NCI-H187 (cell line): ENCODE results near the gene PIK3R2.
"Not testable (repeated sequence)": the region's sequence is repeated elsewhere in the genome, so short reads cannot be mapped to it uniquely, and the experiment has no call there.

Source experiments
- DNase-seq, 2 experiments: peaks; one replicate each; lab custom pipeline; 2025; lab: John Stamatoyannopoulos, UW

PIK3R2 gene

GRCh38 chr19:18152817-18153555 is at the start of gene PIK3R2:
PIK3R2 (plus strand) TSS chr19:18153163; CDS start chr19:18155880, 2,717 bp downstream.
- DNase-seq: peak; percentile 85 to 94

GRCh38 chr19:18104793-18105131 is 48.2 kb upstream of the PIK3R2 start:
- no peak for DNase-seq

- not testable (repeated sequence) for DNase-seq
Measured at GRCh38 chr19:18105259-18105658, 47.7 kb upstream of the PIK3R2 start.

- DNase-seq: no peak
Measured at GRCh38 chr19:18107235-18107634, 45.7 kb upstream of the PIK3R2 start.

GRCh38 chr19:18108897-18109296 is 44.1 kb upstream of the PIK3R2 start:
- DNase-seq: no peak

GRCh38 chr19:18109341-18109732 is 43.6 kb upstream of the PIK3R2 start:
- DNase-seq: no peak

- no peak for DNase-seq
Measured at GRCh38 chr19:18109733-18110608, 43.0 kb upstream of the PIK3R2 start.

- DNase-seq: no peak
Measured at GRCh38 chr19:18110609-18111232, 42.2 kb upstream of the PIK3R2 start.

- DNase-seq: peak; percentile 22 to 63
Measured at GRCh38 chr19:18112989-18113478, 39.9 kb upstream of the PIK3R2 start.

GRCh38 chr19:18113827-18114226 is 39.1 kb upstream of the PIK3R2 start:
- no peak for DNase-seq

GRCh38 chr19:18114483-18114882 is 38.5 kb upstream of the PIK3R2 start:
- no peak for DNase-seq

- no peak for DNase-seq
Measured at GRCh38 chr19:18117364-18117691, 35.6 kb upstream of the PIK3R2 start.

GRCh38 chr19:18117692-18118378 is 35.1 kb upstream of the PIK3R2 start:
- peak; percentile 33 to 80 for DNase-seq

GRCh38 chr19:18118420-18119012 is 34.4 kb upstream of the PIK3R2 start:
- DNase-seq: no peak

- no peak for DNase-seq
Measured at GRCh38 chr19:18119013-18119716, 33.8 kb upstream of the PIK3R2 start.

GRCh38 chr19:18119717-18120105 is 33.3 kb upstream of the PIK3R2 start:
- no peak for DNase-seq

- no peak for DNase-seq
Measured at GRCh38 chr19:18120127-18120526, 32.8 kb upstream of the PIK3R2 start.

- no peak for DNase-seq
Measured at GRCh38 chr19:18121166-18121565, 31.8 kb upstream of the PIK3R2 start.

GRCh38 chr19:18122424-18122823 is 30.5 kb upstream of the PIK3R2 start:
- DNase-seq: no peak

- DNase-seq: no peak
Measured at GRCh38 chr19:18122860-18123795, 29.8 kb upstream of the PIK3R2 start.
